ENCODE data around the gene SDK2.

- TF ChIP-seq POLR2A (IDR thresholded peaks at IDR 0.05) (no peak), CTCF (IDR thresholded peaks at IDR 0.05) (no peak)
Measured at GRCh38 chr17:73397278-73397826, 246.9 kb downstream of the SDK2 start.

Measured in Peyer's patch (tissue), 4 donors.